AG20443 (cell line): ENCODE data around the gene IWS1.
"Not testable (repeated sequence)": the region's sequence is repeated elsewhere in the genome, so short reads cannot be mapped to it uniquely, and the experiment has no call there.

Experiments used
- DNase-seq: peaks from one replicate; pipeline ENCODE4 v3.0.0; 2012; ENCODE audit warnings: low spot score, mixed read lengths

IWS1 gene

GRCh38 chr2:127454595-127455565, 71.4 kb downstream of the IWS1 start:
- no peak for DNase-seq

- peak; percentile 25 for DNase-seq
Measured at GRCh38 chr2:127453392-127454171, 72.7 kb downstream of the IWS1 start.

- no peak for DNase-seq
Measured at GRCh38 chr2:127453013-127453391, 73.3 kb downstream of the IWS1 start.

DNA sequence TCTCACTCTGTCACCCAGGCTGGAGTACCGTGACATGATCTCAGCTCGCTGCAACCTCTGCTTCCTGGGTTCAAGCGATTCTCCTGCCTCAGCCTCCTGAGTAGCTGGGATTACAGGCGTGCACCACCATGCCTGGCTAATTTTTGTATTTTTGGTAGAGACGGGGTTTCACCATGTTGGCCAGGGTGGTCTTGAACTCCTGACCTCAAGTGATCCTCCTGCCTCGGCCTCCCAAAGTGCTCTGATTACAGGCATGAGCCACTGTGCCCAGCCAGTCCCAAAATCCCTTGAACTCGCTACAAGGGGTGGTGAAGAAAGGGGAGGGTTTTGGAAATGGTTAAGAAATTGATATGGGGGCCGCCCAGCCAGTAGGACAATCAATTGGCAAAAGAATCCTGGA, 73.9 kb downstream of the IWS1 start:
- not testable (repeated sequence) for DNase-seq

DNA sequence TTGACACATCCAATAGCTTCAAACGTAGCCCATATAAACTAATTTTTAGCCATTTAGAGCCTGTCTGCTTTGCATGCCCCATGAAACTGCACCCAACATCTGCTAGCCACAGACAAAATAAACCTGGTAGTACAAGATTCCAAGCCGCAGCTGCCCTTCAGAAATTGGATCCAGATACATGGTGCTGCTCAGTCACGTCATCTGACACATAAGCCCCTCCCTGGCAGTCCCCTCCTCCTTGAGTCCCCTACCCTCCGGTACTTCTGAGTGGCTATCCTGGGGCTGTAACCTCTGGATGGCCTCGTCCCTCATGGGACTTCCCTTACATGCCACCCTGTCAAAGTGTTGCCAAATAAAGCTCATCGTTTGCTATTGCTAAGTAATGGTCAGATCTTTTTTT, 74.3 kb downstream of the IWS1 start:
- peak; percentile 34 for DNase-seq

- peak; percentile 2 for DNase-seq
Measured at GRCh38 chr2:127449898-127450297, 76.4 kb downstream of the IWS1 start.

GRCh38 chr2:127449414-127449813, 76.9 kb downstream of the IWS1 start:
- no peak for DNase-seq

DNA sequence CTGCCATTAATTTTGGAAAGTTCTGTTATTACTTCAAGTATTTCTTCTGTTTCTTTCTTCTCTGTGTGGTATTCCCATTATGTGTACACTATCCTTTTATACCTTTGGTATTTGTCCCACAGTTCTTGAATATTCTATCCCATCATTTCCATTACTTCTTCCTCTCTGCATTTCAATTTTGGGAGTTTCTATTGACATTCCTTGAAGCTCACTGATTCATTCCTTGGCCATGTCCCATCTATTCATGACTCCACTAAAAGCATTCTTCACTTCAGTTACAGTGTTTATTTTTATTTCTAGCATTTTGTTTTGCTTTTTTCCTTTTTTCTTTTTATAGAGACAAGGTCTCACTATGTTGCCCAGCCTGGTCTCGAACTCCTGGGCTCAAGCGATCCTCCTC, 77.8 kb downstream of the IWS1 start:
- DNase-seq = peak; percentile 53

DNA sequence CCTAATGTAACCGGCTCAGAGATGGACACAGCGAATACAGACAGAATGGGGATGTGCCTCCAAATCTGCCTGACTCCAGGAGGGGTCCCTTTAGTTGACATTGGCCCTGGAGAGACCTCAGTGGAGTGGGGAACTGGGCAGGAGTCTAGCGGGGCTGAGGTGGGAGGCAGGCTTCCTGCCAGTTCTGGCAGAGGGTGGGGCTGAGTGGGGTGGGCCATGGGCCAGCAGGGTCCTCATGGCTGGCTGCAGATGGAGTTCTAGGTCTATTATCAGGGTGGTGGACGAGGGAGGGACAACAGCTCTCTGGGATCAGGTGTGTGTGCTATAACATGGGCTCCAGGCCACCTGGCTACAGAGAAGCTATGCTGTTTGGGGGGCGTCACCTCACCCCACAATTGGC, 86.9 kb downstream of the IWS1 start:
- peak; percentile 3 for DNase-seq

- DNase-seq = peak; percentile 5
Measured at GRCh38 chr2:127437781-127438726, 88.2 kb downstream of the IWS1 start.

DNA sequence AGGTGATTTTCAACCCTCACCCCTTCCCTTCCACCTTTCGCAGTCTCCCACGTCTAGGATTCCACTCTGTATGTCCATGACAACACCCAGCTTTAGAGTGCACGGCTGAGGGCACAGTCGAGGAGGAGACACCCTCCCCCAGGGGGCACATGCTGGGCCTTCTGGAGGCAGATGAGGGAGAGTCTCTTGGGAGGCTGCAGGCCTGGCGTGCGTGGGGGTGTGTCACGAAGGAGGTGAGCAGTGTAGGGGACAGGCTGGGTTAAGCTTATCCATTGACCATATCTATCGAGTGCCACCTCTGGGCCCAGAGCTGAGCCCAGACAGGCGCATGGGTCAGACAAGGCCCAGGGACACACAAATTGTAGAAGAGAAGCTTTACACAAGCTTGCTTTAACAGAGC, 89.2 kb downstream of the IWS1 start:
- DNase-seq = peak; percentile 2

DNA sequence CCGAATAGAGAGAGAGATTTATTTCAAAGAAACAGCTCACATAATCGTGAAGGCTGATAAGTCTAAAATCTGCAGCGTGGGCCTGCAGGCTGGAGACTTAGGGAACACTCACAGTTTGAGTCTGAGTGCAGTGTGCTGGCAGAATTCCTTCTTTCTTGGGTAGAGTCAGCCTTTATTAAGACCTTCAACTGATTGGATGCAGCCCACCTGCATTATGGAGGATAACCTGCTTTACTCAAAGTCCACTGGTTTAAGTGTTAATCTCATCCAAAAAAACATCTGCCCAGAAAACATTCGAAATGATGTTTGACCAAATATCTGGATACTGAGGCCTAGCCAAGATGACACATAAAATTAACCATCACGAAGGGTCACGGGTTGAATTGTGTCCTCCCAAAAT, 91.8 kb downstream of the IWS1 start:
- no peak for DNase-seq

- DNase-seq = peak; percentile 2
Measured at GRCh38 chr2:127431408-127432023, 94.8 kb downstream of the IWS1 start.
